Neural progenitor cell (in vitro differentiated cells): ENCODE data around the gene TARBP1. TPM values are rescaled to one million over a fixed set of nuclear protein-coding genes. Genes with fewer than 3 reads are reported as not detected.

Experiments
- DNase-seq: peaks from one replicate; pipeline ENCODE4 v3.0.0-alpha.2; 2016; ENCODE audit warnings: low spot score
- H2AFZ ChIP-seq: fragments of 200-600 bp; sonication (generic); replicated peaks from 2 replicates; pipeline ENCODE4 v1.6.1; 2016; ENCODE audit warnings: antibody characterized with exemption
- H3F3A ChIP-seq: fragments of 200-600 bp; sonication (generic); 2 replicates; pipeline ENCODE4 v1.6.1; 2016; ENCODE audit warnings: antibody characterized with exemption, low read depth
- H3K27ac ChIP-seq: fragments of 200-600 bp; sonication (generic); 2 replicates; pipeline ENCODE4 v1.5.1; 2016; ENCODE audit warnings: mild to moderate bottlenecking
- H3K27me3 ChIP-seq: fragments of 200-600 bp; sonication (generic); 2 replicates; pipeline ENCODE4 v1.6.1; 2016; ENCODE audit warnings: mild to moderate bottlenecking, moderate library complexity
- H3K36me3 ChIP-seq: fragments of 200-600 bp; sonication (generic); 2 replicates; pipeline ENCODE4 v1.5.1; 2016
- H3K4me1 ChIP-seq: fragments of 200-600 bp; sonication (generic); 2 replicates; pipeline ENCODE4 v1.6.1; 2016; ENCODE audit warnings: mixed run types
- H3K4me2 ChIP-seq: fragments of 200-600 bp; sonication (generic); 2 replicates; pipeline ENCODE4 v1.6.1; 2016
- H3K4me3 ChIP-seq: fragments of 200-600 bp; sonication (generic); 2 replicates; pipeline ENCODE4 v1.5.1; 2016
- H3K79me2 ChIP-seq: fragments of 200-600 bp; sonication (generic); 2 replicates; pipeline ENCODE4 v1.6.1; 2016; ENCODE audit warnings: low read depth
- H3K9ac ChIP-seq: fragments of 200-600 bp; sonication (generic); 2 replicates; pipeline ENCODE4 v1.6.1; 2016
- H3K9me3 ChIP-seq: fragments of 200-600 bp; sonication (generic); 2 replicates; pipeline ENCODE4 v1.5.1; 2016; ENCODE audit warnings: low read depth
- H4K20me1 ChIP-seq: fragments of 200-600 bp; sonication (generic); 2 replicates; pipeline ENCODE4 v1.6.1; 2016; ENCODE audit warnings: low read depth
- H3K27ac Mint-ChIP-seq: 3 replicates; pipeline ENCODE4 v1.8.0; 2021; ENCODE audit warnings: mixed read lengths
- H3K27me3 Mint-ChIP-seq: 2 replicates; pipeline ENCODE4 v1.8.0; 2022; ENCODE audit warnings: low read depth, mild to moderate bottlenecking, inconsistent platforms, moderate library complexity, mixed read lengths; ENCODE audit not compliant: insufficient read depth
- H3K36me3 Mint-ChIP-seq: 3 replicates; pipeline ENCODE4 v1.8.0; 2021; ENCODE audit warnings: mixed read lengths
- H3K4me1 Mint-ChIP-seq: 3 replicates; pipeline ENCODE4 v1.8.0; 2021; ENCODE audit warnings: mixed read lengths
- H3K4me3 Mint-ChIP-seq: 3 replicates; pipeline ENCODE4 v1.8.0; 2021; ENCODE audit warnings: mild to moderate bottlenecking, moderate library complexity, mixed read lengths
- H3K9me3 Mint-ChIP-seq: 3 replicates; pipeline ENCODE4 v1.8.0; 2020; ENCODE audit warnings: mixed read lengths
- CTCF ChIP-seq: fragments of 200-600 bp; sonication (generic); IDR thresholded peaks from 2 replicates; pipeline ENCODE4 v1.5.1; 2017; ENCODE audit warnings: antibody characterized with exemption, mild to moderate bottlenecking
- EZH2 ChIP-seq: fragments of 200-600 bp; sonication (generic); IDR thresholded peaks from 2 replicates; pipeline ENCODE4 v1.6.1; 2017; ENCODE audit warnings: antibody characterized with exemption, mild to moderate bottlenecking, moderate library complexity
- EZH2phosphoT487 ChIP-seq: fragments of 200-600 bp; sonication (generic); IDR thresholded peaks from 2 replicates; pipeline ENCODE4 v1.6.1; 2017; ENCODE audit warnings: antibody characterized with exemption
- total RNA-seq: library from RNA; depleted of rRNA; stranded (reverse); fragments of >200 nt; gene quantifications from 2 replicates; pipeline ENCODE4 v1.2.3, GENCODE V29; 2015; ENCODE audit warnings: low replicate concordance

Gene TARBP1
- total RNA-seq, 1 donor from 2014 or later: 99.0 TPM

GRCh38 chr1:234512451-234512861, 33.5 kb upstream of the TARBP1 start:
- Mint-ChIP-seq H3K27ac (no peak overlapping the region), H3K4me1 (peaks cover 38% of the 10 kb centered on the region), H3K4me3 (no peak overlapping the region), H3K27me3 (peaks cover 4% of the 10 kb centered on the region), H3K36me3 (no peaks in the 10 kb centered on the region), H3K9me3 (no peaks in the 10 kb centered on the region)
- Histone ChIP-seq H3K4me1 (no peaks in the 10 kb centered on the region), H3K4me3 (no peak overlapping the region), H4K20me1 (no peaks in the 10 kb centered on the region), H2AFZ (no peak overlapping the region), H3K9me3 (no peaks in the 10 kb centered on the region), H3K4me2 (no peak overlapping the region), H3K27ac (no peak overlapping the region), H3K27me3 (no peaks in the 10 kb centered on the region), H3K9ac (no peak overlapping the region), H3K79me2 (no peaks in the 10 kb centered on the region), H3K36me3 (no peaks in the 10 kb centered on the region), H3F3A (no peaks in the 10 kb centered on the region)
- no peak for TF ChIP-seq EZH2phosphoT487
- TF ChIP-seq CTCF: no peak
- no peak for TF ChIP-seq EZH2
- no peak for DNase-seq

GRCh38 chr1:234509457-234510328, 30.7 kb upstream of the TARBP1 start:
- H3K4me3 ChIP-seq: no peak overlapping the region
- H2AFZ ChIP-seq: no peak overlapping the region
- H3F3A ChIP-seq: no peaks in the 10 kb centered on the region
- H3K36me3 ChIP-seq: no peaks in the 10 kb centered on the region
- H3K27me3 ChIP-seq: no peaks in the 10 kb centered on the region
- H3K9me3 ChIP-seq: no peaks in the 10 kb centered on the region
- H3K4me2 ChIP-seq: no peak overlapping the region
- no peak overlapping the region for H3K9ac ChIP-seq
- no peak overlapping the region for H3K27ac ChIP-seq
- no peaks in the 10 kb centered on the region for H4K20me1 ChIP-seq
- Mint-ChIP-seq H3K27me3 (peaks cover 4% of the 10 kb centered on the region), H3K36me3 (no peaks in the 10 kb centered on the region), H3K4me1 (peaks cover 26% of the 10 kb centered on the region), H3K9me3 (peaks cover 4% of the 10 kb centered on the region), H3K27ac (peak overlapping the region; percentile 81), H3K4me3 (no peak overlapping the region)
- H3K4me1 ChIP-seq: no peaks in the 10 kb centered on the region
- DNase-seq: no peak
- H3K79me2 ChIP-seq: no peaks in the 10 kb centered on the region
- TF ChIP-seq EZH2phosphoT487 (no peak), EZH2 (no peak)

- H3K27me3 ChIP-seq: no peaks in the 10 kb centered on the region
- peaks cover 21% of the 10 kb centered on the region for H3K4me1 Mint-ChIP-seq
- H3K9ac ChIP-seq: no peak overlapping the region
- no peak overlapping the region for H3K27ac Mint-ChIP-seq
- H3K79me2 ChIP-seq: no peaks in the 10 kb centered on the region
- H4K20me1 ChIP-seq: no peaks in the 10 kb centered on the region
- H3K9me3 Mint-ChIP-seq: peaks cover 4% of the 10 kb centered on the region
- no peaks in the 10 kb centered on the region for H3F3A ChIP-seq
- H3K36me3 Mint-ChIP-seq: no peaks in the 10 kb centered on the region
- H3K4me1 ChIP-seq: no peaks in the 10 kb centered on the region
- no peak overlapping the region for H3K4me3 Mint-ChIP-seq
- no peaks in the 10 kb centered on the region for H3K9me3 ChIP-seq
- no peak overlapping the region for H3K27ac ChIP-seq
- no peak overlapping the region for H2AFZ ChIP-seq
- no peaks in the 10 kb centered on the region for H3K36me3 ChIP-seq
- peaks cover 6% of the 10 kb centered on the region for H3K27me3 Mint-ChIP-seq
- TF ChIP-seq EZH2 (no peak), CTCF (no peak), EZH2phosphoT487 (no peak)
- DNase-seq: no peak
- H3K4me3 ChIP-seq: no peak overlapping the region
- no peak overlapping the region for H3K4me2 ChIP-seq
These were observed 28.8 kb upstream of the TARBP1 start for GRCh38 chr1:234507626-234508387.
